ENCODE measurements around the gene CR2.
A peak's percentile ranks its signal among the peaks of the same experiment; 100 is the strongest.

The CR2 gene

GRCh38 chr1:207454046-207454964, at the start of gene CR2:
CR2 (plus strand) TSS chr1:207454328; CDS start chr1:207454419, 91 bp downstream.
- peak; percentile 32; the same call in 1 of the 2 replicates for TF ChIP-seq CTCF (IDR thresholded peaks at IDR 0.05)

GRCh38 chr1:207404849-207405525, 49.1 kb upstream of the CR2 start:
- peak; percentile 87 for TF ChIP-seq CTCF (IDR thresholded peaks at IDR 0.05)

GRCh38 chr1:207405814-207406213, 48.3 kb upstream of the CR2 start:
- TF ChIP-seq CTCF (IDR thresholded peaks at IDR 0.05) = no peak

GRCh38 chr1:207407655-207408260, 46.4 kb upstream of the CR2 start:
- no peak for TF ChIP-seq CTCF (IDR thresholded peaks at IDR 0.05)

- no peak for TF ChIP-seq CTCF (IDR thresholded peaks at IDR 0.05)
Observed at GRCh38 chr1:207412845-207413244, 41.3 kb upstream of the CR2 start.

GRCh38 chr1:207414606-207415108, 39.5 kb upstream of the CR2 start:
- no peak for TF ChIP-seq CTCF (IDR thresholded peaks at IDR 0.05)

- no peak for TF ChIP-seq CTCF (IDR thresholded peaks at IDR 0.05)
Observed at GRCh38 chr1:207417076-207417475, 37.1 kb upstream of the CR2 start.
